ENCODE measurements around the gene TAS1R1.

Gene TAS1R1

GRCh38 chr1:6623269-6623965 lies 68.3 kb downstream of the TAS1R1 start:
- no peak for DNase-seq (ENCODE audit: low spot score)
- no peak overlapping the region for H2AFZ ChIP-seq (ENCODE audit: low read length)
- H3K4me3 ChIP-seq (ENCODE audit: low read length in 2 of 2): no peak overlapping the region
- no peak overlapping the region for H3K23ac ChIP-seq (ENCODE audit: low read depth, low read length, poor library complexity)
- H2BK5ac ChIP-seq (ENCODE audit: low read length): no peak overlapping the region
- peaks cover 0 to 2% of the 10 kb centered on the region in 2 donors for H3K9me3 ChIP-seq (replicated peaks in 1 of 2; ENCODE audit: control insufficient read depth in 2 of 2, insufficient read depth in 1 of 2, low read depth in 1 of 2, low read length in 2 of 2)
- WGBS, 2 donors (ENCODE audit: extremely low coverage in 2 of 2, insufficient read length in 2 of 2, insufficient replicate concordance in 1 of 2): no CpG with 5 or more reads among the region's 14 CpGs
- H3K36me3 ChIP-seq (replicated peaks in 1 of 2; ENCODE audit: control insufficient read depth in 2 of 2, insufficient read depth in 2 of 2, low read length in 2 of 2): peaks cover 47 to 86% of the 10 kb centered on the region in 2 donors
- no peak overlapping the region for H2BK15ac ChIP-seq (ENCODE audit: low read length)
- no peak overlapping the region for H3K18ac ChIP-seq (ENCODE audit: low read length)
- no peak overlapping the region for H3K4ac ChIP-seq (ENCODE audit: low read length)
- no peak overlapping the region for H2BK120ac ChIP-seq (ENCODE audit: low read depth, low read length)
- peaks cover 0 to 2% (median 0%) of the 10 kb centered on the region in 3 experiments for H3K27me3 ChIP-seq (ENCODE audit: control insufficient read depth in 3 of 3, insufficient read depth in 3 of 3, low read depth in 1 of 3, low read length in 3 of 3)
- no peak overlapping the region for H3K14ac ChIP-seq (ENCODE audit: low read length)
- no peak overlapping the region for H2AK5ac ChIP-seq (ENCODE audit: low read depth, low read length)
- no peak overlapping the region for H3K27ac ChIP-seq (replicated peaks; ENCODE audit: low read length)
- H2BK12ac ChIP-seq (ENCODE audit: low read length): no peak overlapping the region
- peaks cover 5 to 8% of the 10 kb centered on the region in 2 donors for H3K4me1 ChIP-seq (ENCODE audit: control insufficient read depth in 2 of 2, insufficient read depth in 1 of 2, low read depth in 1 of 2, low read length in 2 of 2)
- peaks cover 24% of the 10 kb centered on the region for H3K79me1 ChIP-seq (ENCODE audit: low read depth, low read length)
- H4K8ac ChIP-seq (ENCODE audit: low read depth, low read length): no peak overlapping the region
- H4K91ac ChIP-seq (ENCODE audit: low read depth, low read length, poor library complexity): no peak overlapping the region
- no peak overlapping the region for H3K9ac ChIP-seq (ENCODE audit: low read depth, low read length, poor library complexity)
- no peak overlapping the region for H3K4me2 ChIP-seq (ENCODE audit: insufficient read depth, low read length, poor library complexity, severe bottlenecking)

- Histone ChIP-seq H3K4me1 (ENCODE audit: control insufficient read depth in 2 of 2, insufficient read depth in 1 of 2, low read depth in 1 of 2, low read length in 2 of 2) (peaks cover 5 to 8% of the 10 kb centered on the region in 2 donors), H3K9ac (ENCODE audit: low read depth, low read length, poor library complexity) (peak within 1 kb of the TSS; percentile 92), H4K8ac (ENCODE audit: low read depth, low read length) (peak within 1 kb of the TSS; percentile 53), H3K9me3 (replicated peaks in 1 of 2; ENCODE audit: control insufficient read depth in 2 of 2, insufficient read depth in 1 of 2, low read depth in 1 of 2, low read length in 2 of 2) (peaks cover 0 to 2% of the 10 kb centered on the region in 2 donors), H3K14ac (ENCODE audit: low read length) (peak within 1 kb of the TSS; percentile 74), H3K18ac (ENCODE audit: low read length) (peak within 1 kb of the TSS; percentile 94), H2BK120ac (ENCODE audit: low read depth, low read length) (peak within 1 kb of the TSS; percentile 17), H4K91ac (ENCODE audit: low read depth, low read length, poor library complexity) (no peak within 1 kb of the TSS), H2AFZ (ENCODE audit: low read length) (peak within 1 kb of the TSS; percentile 95), H3K4me2 (ENCODE audit: insufficient read depth, low read length, poor library complexity, severe bottlenecking) (peak within 1 kb of the TSS; percentile 85), H2BK12ac (ENCODE audit: low read length) (peak within 1 kb of the TSS; percentile 5), H3K23ac (ENCODE audit: low read depth, low read length, poor library complexity) (peak within 1 kb of the TSS; percentile 86), H3K27me3 (ENCODE audit: control insufficient read depth in 3 of 3, insufficient read depth in 3 of 3, low read depth in 1 of 3, low read length in 3 of 3) (peaks cover 0 to 2% (median 0%) of the 10 kb centered on the region in 3 experiments), H2BK15ac (ENCODE audit: low read length) (peak within 1 kb of the TSS; percentile 39), H3K4ac (ENCODE audit: low read length) (no peak within 1 kb of the TSS), H3K4me3 (ENCODE audit: low read length in 2 of 2) (peak within 1 kb of the TSS; percentile 82 to 94), H3K36me3 (replicated peaks in 1 of 2; ENCODE audit: control insufficient read depth in 2 of 2, insufficient read depth in 2 of 2, low read length in 2 of 2) (peaks cover 52 to 86% of the 10 kb centered on the region in 2 donors), H3K27ac (replicated peaks; ENCODE audit: low read length) (peak within 1 kb of the TSS; percentile 85), H2BK5ac (ENCODE audit: low read length) (peak within 1 kb of the TSS; percentile 75), H3K79me1 (ENCODE audit: low read depth, low read length) (peaks cover 20% of the 10 kb centered on the region), H2AK5ac (ENCODE audit: low read depth, low read length) (peak within 1 kb of the TSS; percentile 61)
- DNase-seq (ENCODE audit: low spot score): peak; percentile 87
- no CpG with 5 or more reads among the region's 73 CpGs for WGBS, 2 donors (ENCODE audit: extremely low coverage in 2 of 2, insufficient read length in 2 of 2, insufficient replicate concordance in 1 of 2)
Measured at GRCh38 chr1:6624710-6625583, 69.8 kb downstream of the TAS1R1 start, which contains the start of gene THAP3. Gene THAP3, plus strand, starts transcription at chr1:6624868. Its CDS starts 351 bp downstream, at chr1:6625219.

GRCh38 chr1:6625584-6626149 lies 70.6 kb downstream of the TAS1R1 start:
- H3K27ac ChIP-seq (replicated peaks; ENCODE audit: low read length): no peak overlapping the region
- H3K4me2 ChIP-seq (ENCODE audit: insufficient read depth, low read length, poor library complexity, severe bottlenecking): peak overlapping the region; percentile 52
- H2BK12ac ChIP-seq (ENCODE audit: low read length): peak overlapping the region; percentile 5
- H2BK15ac ChIP-seq (ENCODE audit: low read length): peak overlapping the region; percentile 39
- peak overlapping the region; percentile 95 for H2AFZ ChIP-seq (ENCODE audit: low read length)
- H2BK120ac ChIP-seq (ENCODE audit: low read depth, low read length): peak overlapping the region; percentile 17
- no peak overlapping the region for H4K91ac ChIP-seq (ENCODE audit: low read depth, low read length, poor library complexity)
- H4K8ac ChIP-seq (ENCODE audit: low read depth, low read length): peak overlapping the region; percentile 30
- peak overlapping the region; percentile 61 for H2AK5ac ChIP-seq (ENCODE audit: low read depth, low read length)
- peak overlapping the region; percentile 86 for H3K23ac ChIP-seq (ENCODE audit: low read depth, low read length, poor library complexity)
- H3K27me3 ChIP-seq (ENCODE audit: control insufficient read depth in 3 of 3, insufficient read depth in 3 of 3, low read depth in 1 of 3, low read length in 3 of 3): peaks cover 0 to 2% (median 0%) of the 10 kb centered on the region in 3 experiments
- H3K79me1 ChIP-seq (ENCODE audit: low read depth, low read length): peaks cover 19% of the 10 kb centered on the region
- H3K18ac ChIP-seq (ENCODE audit: low read length): peak overlapping the region; percentile 94
- no CpG with 5 or more reads among the region's 32 CpGs for WGBS, 2 donors (ENCODE audit: extremely low coverage in 2 of 2, insufficient read length in 2 of 2, insufficient replicate concordance in 1 of 2)
- no peak overlapping the region for H3K4ac ChIP-seq (ENCODE audit: low read length)
- peak overlapping the region; percentile 74 for H3K14ac ChIP-seq (ENCODE audit: low read length)
- H3K9ac ChIP-seq (ENCODE audit: low read depth, low read length, poor library complexity): peak overlapping the region; percentile 92
- H2BK5ac ChIP-seq (ENCODE audit: low read length): peak overlapping the region; percentile 75
- peak overlapping the region; percentile 82 to 94 for H3K4me3 ChIP-seq (ENCODE audit: low read length in 2 of 2)
- peaks cover 5 to 8% of the 10 kb centered on the region in 2 donors for H3K4me1 ChIP-seq (ENCODE audit: control insufficient read depth in 2 of 2, insufficient read depth in 1 of 2, low read depth in 1 of 2, low read length in 2 of 2)
- H3K36me3 ChIP-seq (replicated peaks in 1 of 2; ENCODE audit: control insufficient read depth in 2 of 2, insufficient read depth in 2 of 2, low read length in 2 of 2): peaks cover 50 to 85% of the 10 kb centered on the region in 2 donors
- DNase-seq (ENCODE audit: low spot score): no peak
- H3K9me3 ChIP-seq (replicated peaks in 1 of 2; ENCODE audit: control insufficient read depth in 2 of 2, insufficient read depth in 1 of 2, low read depth in 1 of 2, low read length in 2 of 2): peaks cover 0 to 2% of the 10 kb centered on the region in 2 donors

Measured in neuronal stem cell (in vitro differentiated cells).